ENCODE results near the gene CASTOR1.

The CASTOR1 gene

DNA sequence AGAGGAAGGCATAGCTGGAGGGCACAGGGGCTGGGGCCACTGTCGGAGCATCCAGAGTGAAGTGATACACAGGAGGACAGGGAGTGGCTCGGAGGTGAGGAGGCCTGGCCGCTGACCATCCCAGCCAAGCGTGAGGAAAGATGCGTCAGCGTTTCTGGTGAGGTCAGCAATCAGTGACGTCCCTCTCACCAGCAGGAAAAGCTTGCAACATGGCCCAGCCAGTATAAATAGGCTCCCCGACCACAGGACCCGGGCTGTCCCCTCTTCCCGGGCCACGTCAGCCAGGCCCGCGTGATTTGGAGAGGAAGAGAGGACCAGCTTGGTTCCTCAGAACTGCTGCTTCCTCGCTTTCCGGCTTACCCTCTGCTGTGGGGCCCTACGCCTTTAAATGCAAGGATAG lies 18.5 kb downstream of the CASTOR1 start:
- H3K4me3 ChIP-seq = no peak overlapping the region
- TF ChIP-seq, protein P1, sequence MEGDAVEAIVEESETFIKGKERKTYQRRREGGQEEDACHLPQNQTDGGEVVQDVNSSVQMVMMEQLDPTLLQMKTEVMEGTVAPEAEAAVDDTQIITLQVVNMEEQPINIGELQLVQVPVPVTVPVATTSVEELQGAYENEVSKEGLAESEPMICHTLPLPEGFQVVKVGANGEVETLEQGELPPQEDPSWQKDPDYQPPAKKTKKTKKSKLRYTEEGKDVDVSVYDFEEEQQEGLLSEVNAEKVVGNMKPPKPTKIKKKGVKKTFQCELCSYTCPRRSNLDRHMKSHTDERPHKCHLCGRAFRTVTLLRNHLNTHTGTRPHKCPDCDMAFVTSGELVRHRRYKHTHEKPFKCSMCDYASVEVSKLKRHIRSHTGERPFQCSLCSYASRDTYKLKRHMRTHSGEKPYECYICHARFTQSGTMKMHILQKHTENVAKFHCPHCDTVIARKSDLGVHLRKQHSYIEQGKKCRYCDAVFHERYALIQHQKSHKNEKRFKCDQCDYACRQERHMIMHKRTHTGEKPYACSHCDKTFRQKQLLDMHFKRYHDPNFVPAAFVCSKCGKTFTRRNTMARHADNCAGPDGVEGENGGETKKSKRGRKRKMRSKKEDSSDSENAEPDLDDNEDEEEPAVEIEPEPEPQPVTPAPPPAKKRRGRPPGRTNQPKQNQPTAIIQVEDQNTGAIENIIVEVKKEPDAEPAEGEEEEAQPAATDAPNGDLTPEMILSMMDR (IDR thresholded peaks at IDR 0.05) = no peak
- no peak for DNase-seq (ENCODE audit: low spot score)
- H3K27ac ChIP-seq = peak overlapping the region in 1 of 2 donors; percentile 43

DNA sequence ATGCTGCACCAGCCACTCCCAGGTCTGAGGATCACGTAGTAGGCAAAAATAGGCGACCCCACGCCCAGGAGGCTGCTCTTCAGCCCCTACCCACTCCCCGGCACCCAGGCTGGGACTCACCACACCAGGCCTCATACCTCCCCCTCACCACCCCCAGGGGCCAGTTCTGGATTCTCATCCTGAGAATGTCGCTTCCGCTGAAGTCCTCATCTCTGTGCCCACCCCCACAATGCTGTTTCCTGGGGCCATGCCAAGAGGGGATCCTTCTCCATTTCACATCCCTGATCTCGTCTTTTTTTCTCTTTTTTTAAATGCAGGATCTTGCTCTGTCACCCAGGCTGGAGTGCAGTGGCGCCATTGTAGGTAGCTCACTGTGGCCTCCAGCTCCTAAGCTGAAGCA lies 21.0 kb downstream of the CASTOR1 start:
- TF ChIP-seq, protein P1 (IDR thresholded peaks at IDR 0.05) = no peak
- no peak overlapping the region for H3K4me3 ChIP-seq
- peak overlapping the region in 1 of 2 donors; percentile 28 for H3K27ac ChIP-seq
- DNase-seq (ENCODE audit: low spot score) = no peak

DNA sequence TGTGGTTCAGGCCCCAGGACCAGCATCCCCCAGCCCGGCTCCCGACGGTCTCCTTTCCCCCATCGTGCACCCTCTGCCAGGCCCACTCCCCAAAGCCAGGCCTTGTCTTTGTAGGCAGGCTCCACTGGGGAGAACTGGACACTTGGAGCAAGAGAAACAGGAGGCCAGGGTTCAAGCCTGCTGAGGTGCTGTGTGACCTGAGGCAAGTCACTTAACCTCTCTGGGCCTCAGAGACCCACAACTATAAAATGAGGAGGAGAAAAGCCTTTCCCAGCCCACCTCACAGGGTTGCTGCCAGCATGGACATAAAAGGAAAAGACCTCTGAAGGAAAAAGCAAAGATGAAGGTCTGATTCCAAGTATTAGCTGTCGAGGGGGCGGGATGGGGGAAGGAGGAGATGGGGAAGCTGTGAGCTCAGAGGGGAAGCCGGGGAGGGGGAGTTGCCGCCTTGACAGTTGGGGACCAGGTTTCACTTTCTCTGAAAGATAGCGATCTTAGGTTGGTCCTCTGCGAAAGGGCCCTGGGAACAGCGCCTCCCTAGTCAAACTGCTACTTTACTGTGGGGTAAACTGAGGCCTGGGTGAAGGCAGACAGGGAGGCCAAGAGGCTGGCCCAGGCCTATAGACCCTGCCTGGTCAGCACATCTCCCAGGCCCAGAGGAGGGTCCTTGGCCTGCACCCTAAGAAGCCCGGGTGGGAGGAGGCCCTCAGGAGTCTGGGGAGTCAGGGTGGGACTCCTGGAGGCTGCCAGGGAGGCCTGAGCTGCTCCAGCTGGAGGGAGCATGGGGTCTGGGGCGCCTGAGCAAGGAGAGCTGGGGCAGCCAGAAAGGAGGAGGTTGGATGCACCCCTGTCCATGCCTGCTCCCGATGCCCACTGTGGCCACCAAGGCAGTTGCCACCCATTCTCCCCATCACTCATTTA lies 21.7 kb downstream of the CASTOR1 start:
- Histone ChIP-seq H3K27ac (peak overlapping the region in 1 of 2 donors; percentile 70), H3K4me3 (peak overlapping the region; percentile 56)
- TF ChIP-seq, protein P1 (IDR thresholded peaks at IDR 0.05) = no peak
- DNase-seq (ENCODE audit: low spot score) = no peak

DNA sequence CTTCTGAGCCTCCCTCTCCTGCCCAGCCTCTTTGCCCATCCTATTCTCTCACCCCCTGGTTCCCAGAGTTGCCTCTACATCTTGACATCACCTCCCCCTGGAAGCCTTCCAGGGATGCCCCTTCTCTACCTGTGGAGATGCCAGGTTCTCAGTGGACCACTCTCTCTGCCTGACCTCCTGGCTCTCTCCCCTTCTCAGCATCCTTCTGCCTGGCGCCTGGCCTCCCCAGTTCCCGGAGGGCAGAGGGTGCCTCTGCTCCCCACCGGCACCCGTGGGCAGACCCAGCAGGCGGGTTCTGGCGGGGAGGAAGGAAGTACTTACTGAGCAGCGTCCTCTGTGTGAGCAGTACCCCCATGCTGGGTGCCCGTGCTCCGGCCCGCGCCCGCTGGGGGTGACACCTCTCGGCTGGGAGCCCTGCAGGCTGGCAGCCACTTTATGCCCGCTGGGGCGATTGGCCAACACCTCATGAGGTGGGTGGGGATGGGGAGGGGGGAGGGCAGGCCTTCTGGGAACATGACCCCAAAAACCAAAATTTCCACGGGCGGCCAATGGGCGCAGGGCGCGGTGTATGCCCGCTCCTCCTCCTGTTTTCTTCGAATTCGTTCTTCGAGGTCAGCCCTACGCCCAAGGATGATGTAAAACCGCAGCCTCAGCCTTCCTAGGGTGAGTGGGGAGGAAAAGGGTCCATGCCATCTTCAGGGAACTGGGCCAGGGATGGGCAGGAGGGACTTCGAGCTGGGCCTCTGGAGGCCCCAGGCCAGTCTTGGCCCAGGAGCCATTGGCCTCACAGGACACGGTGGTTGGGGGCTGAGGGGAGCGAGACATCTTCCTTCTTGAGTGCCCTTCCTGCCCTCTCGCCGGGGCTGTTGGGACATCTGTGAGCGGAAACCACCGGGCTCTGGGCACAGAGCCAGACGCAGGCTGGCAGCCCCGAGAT lies 22.6 kb downstream of the CASTOR1 start, which contains the start of gene OSM:
Gene OSM (minus strand): TSS at position 407 of the 937 bp plus-strand sequence. CDS start 52 bp downstream, at position 355.
- TF ChIP-seq, protein P1 (IDR thresholded peaks at IDR 0.05) = no peak
- Histone ChIP-seq H3K27ac (peak within 1 kb of the TSS in 1 of 2 donors; percentile 70), H3K4me3 (peak within 1 kb of the TSS; percentile 56)
- no peak for DNase-seq (ENCODE audit: low spot score)

DNA sequence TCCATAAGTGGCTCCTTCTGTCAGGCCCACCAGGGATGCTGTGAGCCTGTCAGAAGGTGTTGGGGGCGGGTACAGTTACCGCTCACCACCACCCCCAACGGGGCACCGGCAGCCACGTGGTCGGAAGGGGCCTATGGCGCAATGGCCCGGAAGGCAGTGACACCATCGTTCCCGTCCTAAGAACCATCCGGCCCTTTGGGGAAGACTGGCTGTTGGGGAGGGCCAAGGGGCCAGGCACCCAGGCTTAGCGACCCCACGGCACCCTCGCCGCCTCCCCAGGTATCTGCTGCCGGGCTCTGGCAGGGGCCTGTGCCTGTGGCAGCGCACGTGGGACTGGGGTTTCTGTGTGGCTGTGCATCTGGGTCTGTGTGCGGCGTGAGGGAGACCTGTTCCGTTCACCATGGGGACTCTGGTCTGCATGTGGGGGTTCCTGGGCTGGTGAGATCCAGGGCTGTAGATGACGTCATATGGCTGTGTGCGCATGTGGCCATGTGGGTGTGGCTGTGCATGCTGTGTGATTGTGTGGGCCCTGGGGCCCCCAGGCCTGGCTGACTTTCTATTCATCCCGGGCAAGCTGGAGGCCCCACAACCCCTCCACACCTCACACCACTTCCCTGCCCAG lies 23.4 kb downstream of the CASTOR1 start:
- Histone ChIP-seq H3K4me3 (peak overlapping the region; percentile 56), H3K27ac (peak overlapping the region in 1 of 2 donors; percentile 70)
- DNase-seq (ENCODE audit: low spot score) = no peak
- TF ChIP-seq, protein P1 (IDR thresholded peaks at IDR 0.05) = no peak

DNA sequence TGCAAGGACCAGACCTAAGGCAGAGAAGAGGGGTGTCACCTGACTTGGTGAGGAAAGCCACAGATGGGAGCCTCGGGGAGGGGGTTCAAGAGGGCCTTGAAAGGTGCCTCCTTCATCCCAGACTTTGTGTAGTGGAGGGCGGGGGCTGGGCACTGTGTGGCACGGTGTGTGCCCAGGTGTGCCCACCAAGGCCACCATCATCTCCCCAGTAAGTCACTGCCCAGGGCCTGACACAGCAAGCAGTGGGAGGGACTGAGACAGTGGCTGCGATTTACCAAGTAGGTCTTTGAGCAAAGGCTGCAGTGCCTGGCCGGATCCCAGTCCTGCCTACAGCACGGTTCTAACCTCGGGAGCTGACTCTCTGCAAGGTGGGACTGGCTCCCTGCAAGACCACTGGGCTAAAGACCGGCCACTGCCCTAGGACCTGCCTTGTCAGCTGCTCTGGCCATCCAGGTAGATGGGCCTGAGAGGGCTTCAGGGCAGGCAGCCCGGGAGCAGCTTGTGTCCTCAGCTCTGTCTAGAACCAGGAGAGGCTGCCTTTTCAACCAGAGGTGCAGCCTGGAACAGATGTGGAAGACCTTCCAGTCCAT lies 24.1 kb downstream of the CASTOR1 start:
- no peak overlapping the region for H3K27ac ChIP-seq
- TF ChIP-seq, protein P1 (IDR thresholded peaks at IDR 0.05) = no peak
- DNase-seq (ENCODE audit: low spot score) = no peak
- no peak overlapping the region for H3K4me3 ChIP-seq
